ENCODE data around the gene OSBPL3.
"Not testable (repeated sequence)": the region's sequence is repeated elsewhere in the genome, so short reads cannot be mapped to it uniquely, and the experiment has no call there.

OSBPL3 gene

GRCh38 chr7:24979863-24980533 is at the start of gene OSBPL3:
TSS of gene OSBPL3 (minus strand) at chr7:24980178. CDS start at chr7:24892472, 87,706 bp downstream.
- DNase-seq = peak; percentile 98

- no peak for DNase-seq
Observed at GRCh38 chr7:25029075-25029474, 49.1 kb upstream of the OSBPL3 start.

GRCh38 chr7:25028370-25029021 is 48.5 kb upstream of the OSBPL3 start:
- DNase-seq = no peak

- no peak for DNase-seq
Observed at GRCh38 chr7:25026156-25026555, 46.2 kb upstream of the OSBPL3 start.

GRCh38 chr7:25025218-25025671 is 45.3 kb upstream of the OSBPL3 start:
- DNase-seq = no peak

- DNase-seq = no peak
Observed at GRCh38 chr7:25024066-25024465, 44.1 kb upstream of the OSBPL3 start.

GRCh38 chr7:25017671-25018070 is 37.7 kb upstream of the OSBPL3 start:
- DNase-seq = not testable (repeated sequence)

- no peak for DNase-seq
Observed at GRCh38 chr7:25014756-25015155, 34.8 kb upstream of the OSBPL3 start.

GRCh38 chr7:25012710-25013109 is 32.7 kb upstream of the OSBPL3 start:
- not testable (repeated sequence) for DNase-seq

- peak; percentile 34 for DNase-seq
Observed at GRCh38 chr7:25012254-25012653, 32.3 kb upstream of the OSBPL3 start.

GRCh38 chr7:25009257-25009656 is 29.3 kb upstream of the OSBPL3 start:
- DNase-seq = peak; percentile 40

- DNase-seq = peak; percentile 9
Observed at GRCh38 chr7:25007668-25008067, 27.7 kb upstream of the OSBPL3 start.

- DNase-seq = peak; percentile 44
Observed at GRCh38 chr7:25006276-25006675, 26.3 kb upstream of the OSBPL3 start.

- no peak for DNase-seq
Observed at GRCh38 chr7:25005658-25006057, 25.7 kb upstream of the OSBPL3 start.

- DNase-seq = no peak
Observed at GRCh38 chr7:25002786-25003185, 22.8 kb upstream of the OSBPL3 start.

GRCh38 chr7:24995466-24995865 is 15.5 kb upstream of the OSBPL3 start:
- DNase-seq = no peak

GRCh38 chr7:24992314-24992713 is 12.3 kb upstream of the OSBPL3 start:
- DNase-seq = no peak

- no peak for DNase-seq
Observed at GRCh38 chr7:24991353-24991752, 11.4 kb upstream of the OSBPL3 start.

- DNase-seq = no peak
Observed at GRCh38 chr7:24987331-24987842, 7.4 kb upstream of the OSBPL3 start.

GRCh38 chr7:24982917-24983316 is 2.9 kb upstream of the OSBPL3 start:
- DNase-seq = no peak

- peak; percentile 59 for DNase-seq
Observed at GRCh38 chr7:24981171-24981951, 1.4 kb upstream of the OSBPL3 start.

GRCh38 chr7:24980534-24981170 is 674 bp upstream of the OSBPL3 start:
- DNase-seq = no peak

- DNase-seq = peak; percentile 56
Observed at GRCh38 chr7:24979470-24979862, 512 bp downstream of the OSBPL3 start.

All from suppressor macrophage treated with lipopolysaccharide for 4 hours (primary cell).